T-helper 1 cell treated with Interleukin-12 subunit alpha and Interleukin-12 subunit beta and Interleukin-4 antibody, amounts not matched to agents 30 ng/mL and 1 ng/mL, for 36 hours (primary cell): ENCODE results near the gene ZFPM1. TPM values are rescaled to one million over a fixed set of nuclear protein-coding genes. Genes with fewer than 3 reads are reported as not detected.

Experiments
- intact Hi-C: fragments of 100-400 bp; cut with micrococcal nuclease; formaldehyde crosslinking; loops from one replicate; pipeline ENCODE4 v1.15.1; 2024
- total RNA-seq: library from RNA; stranded (reverse); gene quantifications from 2 replicates; pipeline ENCODE4 v1.2.3, GENCODE V29; 2022

The ZFPM1 gene
- total RNA-seq, 1 donor from 2014 or later: 14.0 TPM

DNA sequence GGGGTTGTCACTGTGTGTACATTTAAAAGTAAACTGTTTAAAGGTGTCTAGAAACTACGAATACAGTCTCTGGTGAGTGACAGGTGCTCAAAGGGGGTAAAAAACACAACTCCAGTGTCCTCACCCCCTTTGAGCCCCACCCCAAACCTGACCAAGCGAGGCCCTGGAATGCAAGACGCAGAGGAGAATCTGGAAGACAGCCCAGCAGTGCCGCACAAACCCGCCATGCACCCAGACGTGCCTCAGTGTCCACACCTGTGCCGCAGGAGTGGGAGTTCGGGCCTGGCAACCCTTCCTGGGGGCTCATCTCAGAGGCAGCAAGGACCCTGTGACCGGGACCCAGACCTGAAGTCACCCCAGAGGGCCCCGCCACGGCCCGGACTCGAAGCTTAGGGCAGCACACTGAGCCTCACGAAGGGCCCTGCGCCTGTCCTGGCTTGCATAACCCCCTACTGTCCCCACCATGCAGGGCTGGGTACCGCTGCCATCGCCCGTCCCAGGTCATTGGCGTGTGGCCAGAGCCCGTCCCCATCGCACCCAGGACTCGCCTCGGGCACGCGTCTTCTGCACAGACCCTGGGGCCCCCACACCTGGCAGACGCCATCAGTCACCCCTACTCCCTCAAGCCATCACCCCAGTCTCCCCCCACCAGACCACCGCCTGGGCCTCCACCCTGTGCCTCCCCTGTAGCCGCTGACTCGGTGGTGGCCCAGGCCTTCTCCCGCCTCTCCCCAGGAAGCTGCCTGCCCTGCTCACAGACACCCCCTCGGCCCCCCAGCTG, 84.1 kb downstream of the ZFPM1 start:
- intact Hi-C loops: no loop called here

DNA sequence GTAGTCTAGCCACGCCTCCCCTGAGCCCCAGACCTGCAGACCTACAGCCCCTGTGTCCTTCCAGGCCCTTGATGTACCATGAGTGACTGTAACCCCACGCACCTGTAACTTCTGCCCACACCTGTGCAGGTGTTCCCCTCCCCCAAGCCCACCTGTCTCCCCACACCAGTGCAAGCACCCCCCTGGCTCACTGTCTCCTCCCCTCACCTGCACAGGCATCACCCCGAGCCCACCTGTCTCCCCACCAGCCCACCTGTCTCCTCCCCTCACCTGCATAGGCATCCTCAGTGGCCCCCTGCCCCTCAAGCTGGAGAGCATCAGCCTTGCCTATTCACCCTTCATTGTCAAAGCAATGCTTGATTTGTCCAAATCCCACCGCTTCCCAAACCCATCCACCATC, 84.8 kb downstream of the ZFPM1 start:
- intact Hi-C loops: no loop called here

GRCh38 chr16:88538366-88539060, 85.4 kb downstream of the ZFPM1 start:
- intact Hi-C loops: no loop called here

DNA sequence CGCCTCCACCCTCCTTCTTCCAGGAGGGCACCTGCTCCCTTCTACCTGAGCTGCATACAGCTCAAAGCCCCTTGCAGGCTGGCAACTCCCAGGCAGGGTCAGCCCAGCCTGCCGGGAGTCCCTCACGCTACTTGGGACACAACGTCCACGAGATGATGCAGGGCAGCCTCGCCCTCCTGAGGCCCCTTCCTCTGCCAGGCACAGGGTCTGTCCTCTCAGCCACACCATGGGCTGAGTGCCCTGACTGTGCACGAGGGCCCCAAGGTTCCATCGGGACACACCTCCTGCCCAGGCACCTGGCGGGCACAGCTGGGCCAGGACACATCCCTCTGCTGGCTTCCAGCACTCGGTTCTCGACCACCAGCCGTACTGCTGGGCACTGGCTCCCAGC, 86.2 kb downstream of the ZFPM1 start:
- intact Hi-C loops: no loop called here

DNA sequence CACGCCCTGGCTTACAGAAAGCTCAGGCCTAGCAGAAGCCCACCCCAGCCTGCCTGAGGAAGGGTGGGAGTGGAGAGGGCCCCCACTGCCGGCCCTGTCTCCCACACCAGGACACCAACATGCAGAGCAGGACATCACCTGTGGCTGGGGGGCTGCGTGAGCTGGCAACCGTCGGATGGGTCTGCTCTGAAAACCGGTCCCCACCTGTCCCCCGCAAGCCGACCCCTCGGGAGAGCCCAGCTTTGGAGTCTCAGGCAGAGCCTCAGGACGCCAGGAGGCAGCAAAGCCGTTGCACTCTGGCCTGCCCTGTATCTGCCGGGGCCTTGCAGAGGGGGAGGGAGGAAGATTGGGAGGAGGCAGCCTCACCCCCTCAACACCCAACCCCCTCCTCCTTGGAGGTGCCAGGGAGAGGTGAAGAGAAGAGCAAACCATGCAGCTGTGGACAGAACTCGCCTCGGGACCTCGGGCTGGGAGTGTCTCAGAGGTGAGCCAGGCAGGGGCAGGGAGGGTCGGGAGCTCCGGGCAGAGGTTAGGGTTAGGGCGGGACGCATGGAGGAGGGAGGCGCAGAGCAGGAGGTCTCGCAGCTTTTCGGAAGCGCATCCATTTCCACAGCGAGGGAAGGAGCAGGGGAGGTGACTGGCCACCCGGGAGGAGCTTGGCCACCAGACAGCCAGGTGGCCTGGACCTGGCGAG, 86.7 kb downstream of the ZFPM1 start:
- intact Hi-C loops: no loop called here

DNA sequence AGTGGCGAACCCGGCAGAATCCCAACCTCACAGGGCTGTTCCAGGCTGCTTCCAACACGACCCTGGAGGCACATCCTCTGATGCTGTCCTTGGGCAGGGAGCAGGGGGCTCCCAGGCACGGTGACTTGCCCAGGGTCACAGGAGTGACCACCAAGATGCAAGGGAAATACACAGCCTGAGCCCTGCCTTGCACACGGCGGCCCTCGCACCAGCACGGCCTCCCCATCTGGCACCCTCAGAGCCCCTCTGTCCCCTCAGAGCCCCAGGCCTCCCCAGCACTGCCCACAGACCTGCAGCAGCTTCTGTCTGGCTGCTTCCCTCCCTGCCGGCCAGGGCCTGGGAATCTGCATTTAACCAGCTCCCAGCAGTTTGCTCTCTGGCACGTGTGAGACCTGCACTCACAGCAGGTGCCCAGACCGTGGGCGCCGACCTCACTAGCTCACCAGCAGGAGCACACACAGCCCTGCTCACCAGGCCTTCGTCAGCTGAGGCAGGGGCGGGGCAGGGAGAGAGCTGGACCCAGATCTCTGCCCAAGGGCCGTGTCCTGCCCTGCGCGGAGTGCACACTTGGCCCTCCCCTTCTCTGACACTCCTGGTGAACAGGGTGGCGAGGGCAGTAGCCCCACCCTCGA, 87.4 kb downstream of the ZFPM1 start:
- intact Hi-C loops: no loop called here

DNA sequence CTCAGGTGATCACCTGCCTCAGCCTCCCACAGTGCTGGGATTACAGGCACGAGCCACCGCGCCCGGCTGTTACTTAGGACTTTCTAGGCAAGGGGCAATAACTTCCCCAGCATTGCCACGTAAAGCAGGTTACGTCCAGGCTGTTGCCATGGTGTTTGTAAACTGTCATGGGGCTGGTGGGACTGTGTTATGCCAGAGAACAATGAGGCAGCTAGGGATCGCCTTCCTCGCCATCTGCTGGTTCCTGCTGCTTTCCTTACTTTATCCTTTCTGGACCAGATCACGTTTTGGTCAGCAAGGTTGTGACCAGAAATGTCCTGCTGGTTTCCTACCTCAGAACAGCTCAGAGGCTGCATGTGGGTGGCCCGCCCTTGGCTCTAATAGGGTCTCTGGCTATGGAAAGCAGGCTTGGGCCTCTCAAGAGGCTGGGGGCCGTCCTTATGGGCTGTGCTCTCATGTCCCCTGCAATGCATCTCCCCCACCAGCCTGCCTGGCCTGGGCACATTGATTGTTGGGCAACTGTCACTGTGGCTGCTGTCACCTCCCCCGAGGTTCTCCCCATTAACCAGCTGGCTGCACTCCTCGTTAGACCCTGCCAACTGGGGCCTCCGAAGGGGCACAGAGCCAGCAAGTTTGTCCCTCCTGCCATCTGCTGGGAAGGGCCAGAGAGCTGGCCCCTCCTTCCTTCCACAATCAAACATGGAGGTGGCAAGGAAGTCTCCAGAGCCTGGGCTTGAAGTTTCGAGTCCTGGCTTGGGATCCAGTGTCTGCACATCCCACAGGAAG, 88.9 kb downstream of the ZFPM1 start:
- intact Hi-C loops: no loop called here

GRCh38 chr16:88543230-88543813, 90.2 kb downstream of the ZFPM1 start:
- intact Hi-C loops: no loop called here

DNA sequence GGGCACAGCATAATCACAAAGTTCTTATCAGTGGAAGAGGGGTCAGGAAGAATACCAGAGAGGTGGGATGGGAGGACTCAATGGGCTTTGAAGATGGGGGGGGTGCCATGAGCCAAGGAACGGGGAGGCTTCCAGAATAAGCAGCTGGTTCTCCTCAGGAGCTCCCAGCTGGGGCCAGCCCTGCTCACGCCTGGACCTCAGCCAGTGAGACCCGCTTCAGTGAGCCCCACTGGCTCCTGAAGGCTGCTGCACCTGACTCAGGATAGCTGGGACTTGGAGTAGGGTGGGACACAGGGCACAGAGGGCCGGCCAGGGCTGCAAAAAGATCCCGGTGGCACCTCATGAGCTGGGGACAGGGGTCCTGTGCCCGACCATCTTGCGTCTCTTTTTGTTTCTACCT, 92.7 kb downstream of the ZFPM1 start:
- intact Hi-C loops: loop anchor here (1.0 kb wide), 1 partner anchor 24 kb away; no protein-coding TSS in a partner anchor

DNA sequence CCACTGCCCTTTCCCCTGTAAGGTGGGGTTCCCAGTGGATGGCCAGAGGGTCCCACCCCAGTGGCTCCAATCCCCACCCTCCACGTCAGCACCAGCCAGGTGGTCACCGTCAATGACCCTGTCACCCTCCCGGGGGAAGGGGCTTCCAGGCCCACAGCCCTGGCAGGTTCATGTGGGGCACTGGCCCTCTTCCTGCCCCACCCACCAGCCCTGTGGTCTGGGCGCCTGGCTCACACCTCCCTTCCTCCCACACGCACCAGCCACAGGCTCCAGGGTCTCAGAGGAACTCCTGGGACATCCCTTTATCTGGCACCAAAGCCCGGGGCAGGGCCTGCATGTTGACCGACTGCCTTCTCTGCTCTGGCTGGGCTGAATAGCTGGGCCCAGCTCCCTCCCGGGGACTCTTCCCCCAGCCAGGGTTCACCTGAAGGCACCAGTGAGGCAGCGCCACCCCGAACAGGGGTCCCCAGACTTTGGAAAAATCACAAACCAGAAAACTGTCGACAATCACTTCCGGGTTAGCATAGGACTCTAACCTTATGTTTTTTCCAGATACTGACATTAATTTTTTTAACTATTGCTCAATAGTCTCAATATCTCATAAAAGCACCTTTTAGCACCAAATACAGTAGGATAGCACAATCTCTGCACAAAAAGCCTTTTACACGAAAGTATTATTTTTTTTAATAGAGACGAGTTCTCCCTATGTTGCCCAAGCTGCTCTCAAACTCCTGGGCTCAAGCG, 95.2 kb downstream of the ZFPM1 start:
- intact Hi-C loops: no loop called here

DNA sequence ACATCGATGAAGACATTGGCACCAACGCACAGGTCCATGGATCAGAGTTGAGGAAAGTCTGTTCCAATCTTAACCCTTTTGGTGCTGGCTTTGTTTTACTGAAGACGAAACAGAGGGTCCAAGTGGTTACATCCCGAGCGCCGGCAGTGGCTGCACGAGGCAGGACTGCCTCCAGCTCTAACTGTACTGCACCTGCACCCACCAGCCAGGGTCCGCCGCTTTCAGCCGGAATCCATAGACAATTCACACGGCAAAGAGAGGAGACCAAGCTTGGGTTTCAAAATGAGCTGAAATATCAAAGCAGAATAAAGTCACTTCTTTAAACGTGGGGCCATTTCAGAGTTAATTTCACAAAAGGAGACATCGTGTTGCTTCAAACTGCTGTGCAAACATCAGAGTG, 95.9 kb downstream of the ZFPM1 start:
- intact Hi-C loops: no loop called here

DNA sequence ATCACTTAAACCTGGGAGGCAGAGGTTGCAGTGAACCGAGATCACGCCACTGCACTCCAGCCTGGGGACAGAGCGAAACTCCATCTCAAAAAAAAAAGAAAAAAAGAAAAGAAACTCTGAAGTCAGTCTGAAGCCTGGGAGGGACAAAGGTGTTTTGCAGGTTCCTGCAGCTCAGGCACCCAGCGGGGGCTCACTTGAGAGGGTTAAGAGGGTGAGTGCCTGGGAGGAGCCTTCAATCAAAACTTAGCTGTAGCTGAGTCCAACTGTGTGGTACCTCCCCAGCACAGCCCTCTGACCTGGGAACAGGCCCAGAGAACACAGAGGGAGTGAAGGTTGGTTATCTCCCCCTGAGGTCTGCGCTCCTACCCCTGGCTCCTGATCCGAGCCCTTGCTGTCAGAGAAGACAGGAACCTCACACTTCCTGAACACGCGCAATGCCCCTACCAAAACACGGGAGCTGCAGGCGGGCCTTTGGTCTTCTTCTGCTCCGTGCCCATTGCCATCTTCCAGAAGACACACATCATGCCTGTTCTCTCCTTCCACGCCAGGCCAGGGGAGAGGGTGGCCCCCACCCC, 96.7 kb downstream of the ZFPM1 start:
- intact Hi-C loops: no loop called here

DNA sequence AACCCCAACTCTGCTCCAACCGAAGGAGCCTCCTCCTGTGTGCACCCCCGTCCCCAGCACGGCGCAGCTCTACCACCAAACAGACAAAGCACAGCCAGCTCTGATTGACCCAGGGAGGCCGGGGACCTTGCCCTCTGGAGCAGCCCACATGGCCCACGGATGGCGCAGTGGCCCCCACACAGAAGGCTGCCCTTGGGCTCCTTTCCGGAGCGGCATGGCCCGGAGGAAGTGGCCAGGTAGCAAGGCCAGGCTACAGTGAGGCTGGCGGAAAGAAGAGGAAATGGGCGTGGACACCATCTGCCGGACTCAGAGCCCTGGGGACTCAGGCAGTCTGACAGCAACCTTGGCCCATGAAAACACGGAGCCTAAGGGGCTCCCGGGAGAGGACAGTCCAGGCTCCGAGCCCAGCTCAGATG, 97.2 kb downstream of the ZFPM1 start:
- intact Hi-C loops: no loop called here

- intact Hi-C loops: no loop called here
Observed at GRCh38 chr16:88552166-88552565, 99.1 kb downstream of the ZFPM1 start.

- intact Hi-C loops: no loop called here
Observed at GRCh38 chr16:88552815-88553214, 99.7 kb downstream of the ZFPM1 start.

DNA sequence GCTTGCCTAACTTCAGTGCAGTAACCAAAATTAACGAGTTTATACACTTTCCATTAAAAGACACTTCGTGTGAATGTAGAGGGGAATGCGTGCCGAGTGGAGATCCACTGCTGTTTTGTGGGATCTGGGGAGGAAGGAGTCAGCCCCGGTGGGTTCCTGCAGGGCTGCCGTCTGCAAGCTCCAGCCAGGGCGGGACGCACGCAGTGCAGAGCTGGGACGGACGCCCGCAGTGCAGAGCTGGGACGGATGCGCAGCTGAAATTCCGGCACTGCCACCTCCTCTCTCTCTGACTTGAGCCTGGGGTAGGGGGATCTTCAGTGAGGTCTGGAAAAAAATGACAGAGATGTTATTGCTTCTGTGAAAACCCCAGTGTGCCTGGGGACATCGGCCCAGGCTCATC, 100.7 kb downstream of the ZFPM1 start:
- intact Hi-C loops: no loop called here

GRCh38 chr16:88554711-88555264, 101.7 kb downstream of the ZFPM1 start:
- intact Hi-C loops: no loop called here

DNA sequence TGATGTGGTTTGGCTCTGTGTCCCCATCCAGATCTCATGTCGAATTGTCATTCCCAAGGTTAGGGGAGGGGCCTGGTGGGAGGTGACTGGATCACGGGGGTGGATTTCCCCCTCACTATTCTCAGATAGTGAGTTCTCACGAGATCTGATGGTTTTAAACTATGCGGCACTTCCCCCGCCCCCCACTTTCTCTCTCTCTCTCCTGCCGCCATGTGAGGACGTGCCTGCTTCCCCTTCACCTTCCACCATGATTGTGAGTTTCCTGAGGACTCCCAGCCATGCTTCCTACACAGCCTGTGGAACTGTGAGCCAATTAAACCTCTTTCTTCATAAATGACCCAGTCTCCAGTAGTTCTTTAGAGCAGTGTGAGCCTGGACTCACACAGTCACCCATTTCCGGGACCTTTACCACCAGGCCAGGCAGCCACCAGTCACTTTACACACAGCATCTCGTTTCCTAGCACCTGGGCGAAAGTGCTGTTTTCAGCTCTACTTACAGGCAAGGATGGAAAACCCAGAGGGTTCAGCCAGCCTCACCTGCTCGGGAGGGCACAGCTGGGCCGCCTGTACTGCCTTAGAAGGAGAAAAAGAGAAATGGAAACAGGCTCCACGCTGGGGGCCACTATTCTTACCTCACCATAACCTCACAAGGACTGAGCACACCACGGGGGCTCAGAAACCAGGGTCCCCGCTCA, 103.4 kb downstream of the ZFPM1 start:
- intact Hi-C loops: no loop called here
